ENCODE measurements around the gene SEMA5A.

- TF ChIP-seq, protein P1, sequence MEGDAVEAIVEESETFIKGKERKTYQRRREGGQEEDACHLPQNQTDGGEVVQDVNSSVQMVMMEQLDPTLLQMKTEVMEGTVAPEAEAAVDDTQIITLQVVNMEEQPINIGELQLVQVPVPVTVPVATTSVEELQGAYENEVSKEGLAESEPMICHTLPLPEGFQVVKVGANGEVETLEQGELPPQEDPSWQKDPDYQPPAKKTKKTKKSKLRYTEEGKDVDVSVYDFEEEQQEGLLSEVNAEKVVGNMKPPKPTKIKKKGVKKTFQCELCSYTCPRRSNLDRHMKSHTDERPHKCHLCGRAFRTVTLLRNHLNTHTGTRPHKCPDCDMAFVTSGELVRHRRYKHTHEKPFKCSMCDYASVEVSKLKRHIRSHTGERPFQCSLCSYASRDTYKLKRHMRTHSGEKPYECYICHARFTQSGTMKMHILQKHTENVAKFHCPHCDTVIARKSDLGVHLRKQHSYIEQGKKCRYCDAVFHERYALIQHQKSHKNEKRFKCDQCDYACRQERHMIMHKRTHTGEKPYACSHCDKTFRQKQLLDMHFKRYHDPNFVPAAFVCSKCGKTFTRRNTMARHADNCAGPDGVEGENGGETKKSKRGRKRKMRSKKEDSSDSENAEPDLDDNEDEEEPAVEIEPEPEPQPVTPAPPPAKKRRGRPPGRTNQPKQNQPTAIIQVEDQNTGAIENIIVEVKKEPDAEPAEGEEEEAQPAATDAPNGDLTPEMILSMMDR (IDR thresholded peaks at IDR 0.05), result no peak
- TF ChIP-seq POLR2A (IDR thresholded peaks at IDR 0.05), result no peak
These were observed 304.2 kb downstream of the SEMA5A start for GRCh38 chr5:9241479-9242305.

Measured in breast epithelium (tissue), 3 donors.